ENCODE results near the gene SGSH. TPM values are rescaled to one million over a fixed set of nuclear protein-coding genes. Genes with fewer than 3 reads are reported as not detected.
"Not testable (repeated sequence)": the region's sequence is repeated elsewhere in the genome, so short reads cannot be mapped to it uniquely, and the experiment has no call there.

SGSH gene
- total RNA-seq, 1 donor from 2014 or later: 64.1 TPM

GRCh38 chr17:80253631-80254395, 33.7 kb upstream of the SGSH start:
- no peak for DNase-seq (ENCODE audit: low spot score)

GRCh38 chr17:80252871-80253270, 32.7 kb upstream of the SGSH start:
- DNase-seq (ENCODE audit: low spot score): peak; percentile 72

GRCh38 chr17:80251966-80252365, 31.8 kb upstream of the SGSH start:
- DNase-seq (ENCODE audit: low spot score): no peak

GRCh38 chr17:80248894-80249710, 29.0 kb upstream of the SGSH start:
- no peak for DNase-seq (ENCODE audit: low spot score)

GRCh38 chr17:80248001-80248893, 28.1 kb upstream of the SGSH start:
- DNase-seq (ENCODE audit: low spot score): no peak

GRCh38 chr17:80247561-80247960, 27.4 kb upstream of the SGSH start:
- no peak for DNase-seq (ENCODE audit: low spot score)

- no peak for DNase-seq (ENCODE audit: low spot score)
Measured at GRCh38 chr17:80246726-80247125, 26.6 kb upstream of the SGSH start.

GRCh38 chr17:80246266-80246681, 26.1 kb upstream of the SGSH start:
- DNase-seq (ENCODE audit: low spot score): no peak

GRCh38 chr17:80245566-80246265, 25.6 kb upstream of the SGSH start:
- no peak for DNase-seq (ENCODE audit: low spot score)

GRCh38 chr17:80244871-80245509, 24.9 kb upstream of the SGSH start:
- DNase-seq (ENCODE audit: low spot score): no peak

GRCh38 chr17:80244448-80244847, 24.3 kb upstream of the SGSH start:
- not testable (repeated sequence) for DNase-seq (ENCODE audit: low spot score)

GRCh38 chr17:80243526-80244433, 23.6 kb upstream of the SGSH start:
- DNase-seq (ENCODE audit: low spot score): no peak

- no peak for DNase-seq (ENCODE audit: low spot score)
Measured at GRCh38 chr17:80242505-80242904, 22.4 kb upstream of the SGSH start.

- DNase-seq (ENCODE audit: low spot score): no peak
Measured at GRCh38 chr17:80237386-80237785, 17.3 kb upstream of the SGSH start.

- DNase-seq (ENCODE audit: low spot score): no peak
Measured at GRCh38 chr17:80236911-80237310, 16.8 kb upstream of the SGSH start.

- DNase-seq (ENCODE audit: low spot score): no peak
Measured at GRCh38 chr17:80233202-80233601, 13.1 kb upstream of the SGSH start.

- no peak for DNase-seq (ENCODE audit: low spot score)
Measured at GRCh38 chr17:80232438-80232837, 12.3 kb upstream of the SGSH start.

- DNase-seq (ENCODE audit: low spot score): no peak
Measured at GRCh38 chr17:80229011-80229410, 8.9 kb upstream of the SGSH start.

GRCh38 chr17:80228477-80228876, 8.3 kb upstream of the SGSH start:
- DNase-seq (ENCODE audit: low spot score): no peak

- no peak for DNase-seq (ENCODE audit: low spot score)
Measured at GRCh38 chr17:80227666-80228065, 7.5 kb upstream of the SGSH start.

Data from ureter (tissue), 1 donor.